ENCODE data around the gene TCF4.

- TF ChIP-seq CTCF (IDR thresholded peaks at IDR 0.05; ENCODE audit: insufficient read depth, low read depth, low read length) (no peak), EZH2 (IDR thresholded peaks at IDR 0.05; ENCODE audit: insufficient read depth, low read length) (no peak)
These were observed 154.3 kb downstream of the TCF4 start for GRCh38 chr18:55433648-55434047.
